IPS DF 6.9 (cell line): Measurements from ENCODE around the gene RANBP3L.
"Not testable (repeated sequence)": the region's sequence is repeated elsewhere in the genome, so short reads cannot be mapped to it uniquely, and the experiment has no call there.

Experiments
- DNase-seq: peaks from one replicate; pipeline ENCODE4 v3.0.0-alpha.2; 2013; ENCODE audit warnings: low read depth, low spot score
- H3K27ac ChIP-seq: one replicate; pipeline ENCODE4 v1.5.1; 2013; ENCODE audit warnings: low read length, control low read depth
- H3K27me3 ChIP-seq: 2 replicates; pipeline ENCODE4 v1.6.1; 2013; ENCODE audit warnings: mild to moderate bottlenecking, low read length; ENCODE audit not compliant: control insufficient read depth, insufficient read depth
- H3K36me3 ChIP-seq: 2 replicates; pipeline ENCODE4 v1.6.1; 2013; ENCODE audit warnings: low read length; ENCODE audit not compliant: control insufficient read depth, insufficient read depth
- H3K4me1 ChIP-seq: 2 replicates; pipeline ENCODE4 v1.6.1; 2013; ENCODE audit warnings: low read length; ENCODE audit not compliant: control insufficient read depth, insufficient read depth
- H3K4me3 ChIP-seq: 2 replicates; pipeline ENCODE4 v1.5.1; 2013; ENCODE audit warnings: mild to moderate bottlenecking, low read length
- H3K9me3 ChIP-seq: 2 replicates; pipeline ENCODE4 v1.6.1; 2013; ENCODE audit warnings: low read length, inconsistent platforms; ENCODE audit not compliant: control insufficient read depth, insufficient read depth
- WGBS: extraction: QIAGEN DNeasy Blood & Tissue Kit; methylation state at CpG from one replicate; pipeline ENCODE4 v1.1.7; 2013; ENCODE audit warnings: mixed read lengths, missing lambda C conversion rate; ENCODE audit not compliant: insufficient read length, insufficient coverage; 5-methylcytosine and 5-hydroxymethylcytosine counted together

RANBP3L gene

GRCh38 chr5:36206913-36207312 is 94.8 kb downstream of the RANBP3L start:
- Histone ChIP-seq H3K36me3 (no peaks in the 10 kb centered on the region), H3K27me3 (no peaks in the 10 kb centered on the region), H3K27ac (no peak overlapping the region), H3K9me3 (no peaks in the 10 kb centered on the region), H3K4me1 (no peaks in the 10 kb centered on the region), H3K4me3 (no peak overlapping the region)
- DNase-seq = no peak

- WGBS = no CpG with 5 or more reads among the region's 2 CpGs
Observed at GRCh38 chr5:36205329-36205728, 96.4 kb downstream of the RANBP3L start.

GRCh38 chr5:36202521-36202961 is 99.2 kb downstream of the RANBP3L start:
- Histone ChIP-seq H3K4me3 (no peak overlapping the region), H3K9me3 (no peaks in the 10 kb centered on the region), H3K27ac (no peak overlapping the region), H3K36me3 (no peaks in the 10 kb centered on the region), H3K4me1 (no peaks in the 10 kb centered on the region), H3K27me3 (no peaks in the 10 kb centered on the region)
- no CpG with 5 or more reads among the region's 3 CpGs for WGBS
- no peak for DNase-seq

More at GRCh38 chr5:36205329-36205728, 96.4 kb downstream of the RANBP3L start:
- no peak for DNase-seq
- no peaks in the 10 kb centered on the region for H3K9me3 ChIP-seq
- no peaks in the 10 kb centered on the region for H3K27me3 ChIP-seq
- no peaks in the 10 kb centered on the region for H3K36me3 ChIP-seq
- no peaks in the 10 kb centered on the region for H3K4me1 ChIP-seq
- no peak overlapping the region for H3K4me3 ChIP-seq
- H3K27ac ChIP-seq = no peak overlapping the region

GRCh38 chr5:36200513-36200912 is 101.2 kb downstream of the RANBP3L start:
- H3K27me3 ChIP-seq = no peaks in the 10 kb centered on the region
- DNase-seq = no peak
- no peak overlapping the region for H3K4me3 ChIP-seq
- H3K9me3 ChIP-seq = no peaks in the 10 kb centered on the region
- H3K27ac ChIP-seq = no peak overlapping the region
- no peaks in the 10 kb centered on the region for H3K4me1 ChIP-seq
- H3K36me3 ChIP-seq = no peaks in the 10 kb centered on the region
- WGBS = no CpG with 5 or more reads among the region's 4 CpGs

- Histone ChIP-seq H3K9me3 (no peaks in the 10 kb centered on the region), H3K27ac (no peak overlapping the region), H3K27me3 (no peaks in the 10 kb centered on the region), H3K4me3 (no peak overlapping the region), H3K36me3 (no peaks in the 10 kb centered on the region), H3K4me1 (no peaks in the 10 kb centered on the region)
- WGBS = no CpG with 5 or more reads among the region's 2 CpGs
- DNase-seq = no peak
Observed at GRCh38 chr5:36199620-36200019, 102.1 kb downstream of the RANBP3L start.

- not testable (repeated sequence) for H3K9me3 ChIP-seq, H3K27ac ChIP-seq, DNase-seq, H3K4me1 ChIP-seq, H3K36me3 ChIP-seq, H3K4me3 ChIP-seq, H3K27me3 ChIP-seq
- WGBS = no CpG with 5 or more reads among the region's 3 CpGs
Observed at GRCh38 chr5:36198783-36199182, 102.9 kb downstream of the RANBP3L start.
